A549 treated with GW870086 at 1 μM for 4 hours (cell line): Measurements from ENCODE around the gene CHST8. TPM values are rescaled to one million over a fixed set of nuclear protein-coding genes. Genes with fewer than 3 reads are reported as not detected.

ENCODE experiments used
- total RNA-seq: library from RNA; stranded (reverse); fragments of 200-300 nt; extraction: Qiagen RNA extraction; gene quantifications from 5 replicates; pipeline ENCODE4 v1.2.3, GENCODE V29; 2022; ENCODE audit warnings: low read depth

Gene CHST8, protein sequence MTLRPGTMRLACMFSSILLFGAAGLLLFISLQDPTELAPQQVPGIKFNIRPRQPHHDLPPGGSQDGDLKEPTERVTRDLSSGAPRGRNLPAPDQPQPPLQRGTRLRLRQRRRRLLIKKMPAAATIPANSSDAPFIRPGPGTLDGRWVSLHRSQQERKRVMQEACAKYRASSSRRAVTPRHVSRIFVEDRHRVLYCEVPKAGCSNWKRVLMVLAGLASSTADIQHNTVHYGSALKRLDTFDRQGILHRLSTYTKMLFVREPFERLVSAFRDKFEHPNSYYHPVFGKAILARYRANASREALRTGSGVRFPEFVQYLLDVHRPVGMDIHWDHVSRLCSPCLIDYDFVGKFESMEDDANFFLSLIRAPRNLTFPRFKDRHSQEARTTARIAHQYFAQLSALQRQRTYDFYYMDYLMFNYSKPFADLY
- total RNA-seq: 0.09 to 0.33 TPM (median 0.14 TPM) in 5 replicates

DNA sequence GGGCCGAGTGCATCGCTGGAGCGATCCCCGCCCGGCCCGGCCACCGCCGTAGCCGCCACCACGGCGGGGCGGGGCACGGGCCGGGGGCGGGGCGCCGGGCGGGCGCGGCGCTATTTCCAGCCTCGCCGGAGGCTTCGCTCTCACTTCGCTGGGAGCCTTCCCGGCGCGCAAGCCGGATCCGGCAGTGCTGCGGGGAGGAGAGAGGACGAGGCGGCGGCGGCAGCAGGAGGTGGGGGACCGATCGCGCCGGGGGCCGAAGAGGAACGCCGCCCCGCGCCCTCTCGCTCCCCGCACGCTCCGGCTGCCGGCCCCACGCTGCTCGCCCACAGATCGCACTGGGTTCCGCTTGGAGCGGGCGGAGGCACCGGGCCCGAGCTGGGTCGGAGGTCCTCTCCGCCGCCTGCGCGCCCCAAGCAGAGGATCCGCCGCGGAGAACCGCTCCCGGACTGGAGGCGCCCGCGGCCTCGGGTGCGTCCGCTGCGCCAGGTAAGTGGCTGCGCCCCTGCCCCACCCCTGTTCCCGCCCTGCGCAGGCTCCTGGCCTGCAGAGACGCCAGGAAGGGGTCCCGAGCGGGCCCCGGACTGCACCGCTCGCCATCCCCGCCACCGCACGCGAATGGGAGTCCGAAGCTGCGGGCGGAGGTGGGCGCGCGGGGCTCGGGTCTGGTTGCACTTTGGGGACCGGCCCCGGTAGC, at the start of gene CHST8:
Gene CHST8 (plus strand): TSS at position 143 of the 694 bp plus-strand sequence. CDS start 67,309 bp downstream, outside the sequence.

DNA sequence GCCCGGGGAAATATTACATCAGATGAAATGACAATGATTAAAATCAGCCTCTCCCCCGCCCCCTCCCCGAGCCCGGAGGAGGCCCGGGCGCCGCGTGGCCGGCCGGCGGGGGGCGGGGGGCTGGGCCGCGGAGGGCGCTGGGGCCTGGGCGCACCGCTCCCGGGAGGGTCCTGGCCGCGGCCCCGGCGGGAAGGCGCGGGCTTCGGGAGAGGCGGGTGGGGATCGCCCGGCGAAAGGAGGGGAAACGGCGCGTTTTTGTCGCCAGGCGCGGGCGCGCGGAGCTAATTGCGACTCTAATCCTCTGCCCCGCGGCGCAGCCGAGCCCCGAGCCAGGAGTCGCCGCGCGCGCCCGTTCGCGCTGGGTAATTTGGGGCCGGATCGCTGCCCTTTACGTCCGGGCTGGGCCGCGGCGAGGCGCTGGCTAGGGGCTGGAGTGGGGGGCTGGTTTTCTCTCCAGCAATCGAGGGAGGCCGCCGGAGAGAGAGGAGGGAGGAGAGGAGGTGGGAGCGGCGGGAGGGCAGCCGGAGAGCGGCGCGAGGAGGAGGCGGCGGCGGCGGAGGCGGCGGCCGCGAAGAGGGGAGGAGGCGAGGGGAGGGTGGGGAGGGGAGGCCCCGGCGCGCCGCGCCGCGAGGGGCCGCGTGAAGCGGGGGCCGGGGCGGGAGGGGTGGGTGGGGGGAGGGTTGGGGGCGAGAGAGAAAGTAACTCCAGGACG, 174.6 kb downstream of the CHST8 start, which contains the start of gene KCTD15:
Gene KCTD15 (plus strand): TSS at position 707 of the 712 bp plus-strand sequence. CDS start 3,585 bp downstream, outside the sequence.

Other genes with a start within 250 kb of the CHST8 start
- 40.3 to 49.2 TPM (median 47.3 TPM) in 5 replicates for gene CEBPG, start 248.2 kb upstream of the CHST8 start, total RNA-seq
- 105 to 120 TPM (median 118 TPM) in 5 replicates for gene PEPD, start 100.2 kb upstream of the CHST8 start, total RNA-seq
- 43.0 to 63.3 TPM (median 55.7 TPM) in 5 replicates for gene KCTD15, start 174.9 kb downstream of the CHST8 start, total RNA-seq